ENCODE data around the gene OPCML. TPM values are rescaled to one million over a fixed set of nuclear protein-coding genes. Genes with fewer than 3 reads are reported as not detected.

OPCML gene
- total and polyA plus RNA-seq, 5 donors: 0.14 to 2.8 (median 1.1) TPM

GRCh38 chr11:133024301-133024700 is 508.0 kb downstream of the OPCML start:
- WGBS: 82% methylated on average over 5 of the region's 5 CpGs
- Histone ChIP-seq H3K27ac (ENCODE audit: low read length) (no peak overlapping the region), H3K4me1 (ENCODE audit: control insufficient read depth, insufficient read depth, low read length) (no peaks in the 10 kb centered on the region), H3K27me3 (ENCODE audit: control insufficient read depth, insufficient read depth) (no peaks in the 10 kb centered on the region), H3K4me3 (ENCODE audit: low read length) (no peak overlapping the region), H3K9me3 (ENCODE audit: control insufficient read depth, low read length) (no peaks in the 10 kb centered on the region)
- ATAC-seq (no peak), DNase-seq (no peak)
- intact Hi-C loops (cut with DNase I): no loop called here

GRCh38 chr11:133023232-133023631 is 509.1 kb downstream of the OPCML start:
- no peak overlapping the region for H3K27ac ChIP-seq (ENCODE audit: low read length)
- 87% methylated on average over 9 of the region's 9 CpGs for WGBS
- no peak for ATAC-seq

GRCh38 chr11:133021553-133021952 is 510.7 kb downstream of the OPCML start:
- ATAC-seq: no peak
- Histone ChIP-seq H3K4me3 (ENCODE audit: low read length) (no peak overlapping the region), H3K4me1 (ENCODE audit: control insufficient read depth, insufficient read depth, low read length) (no peaks in the 10 kb centered on the region), H3K27ac (ENCODE audit: low read length) (no peak overlapping the region), H3K27me3 (ENCODE audit: control insufficient read depth, insufficient read depth) (no peaks in the 10 kb centered on the region), H3K9me3 (ENCODE audit: control insufficient read depth, low read length) (no peaks in the 10 kb centered on the region)
- no peak for DNase-seq
- intact Hi-C loops (cut with DNase I): no loop called here
- 48% methylated on average over 7 of the region's 7 CpGs for WGBS

More at GRCh38 chr11:133023232-133023631, 509.1 kb downstream of the OPCML start:
- DNase-seq: no peak
- no peak overlapping the region for H3K4me3 ChIP-seq (ENCODE audit: low read length)
- H3K27me3 ChIP-seq (ENCODE audit: control insufficient read depth, insufficient read depth): no peaks in the 10 kb centered on the region
- H3K9me3 ChIP-seq (ENCODE audit: control insufficient read depth, low read length): no peaks in the 10 kb centered on the region
- no peaks in the 10 kb centered on the region for H3K4me1 ChIP-seq (ENCODE audit: control insufficient read depth, insufficient read depth, low read length)
- intact Hi-C loops (cut with DNase I): no loop called here

- DNase-seq: no peak
- intact Hi-C loops (cut with DNase I): no loop called here
- H3K27ac ChIP-seq (ENCODE audit: low read length): no peak overlapping the region
- WGBS: 62% methylated on average over 1 of the region's 1 CpG
- H3K27me3 ChIP-seq (ENCODE audit: control insufficient read depth, insufficient read depth): no peaks in the 10 kb centered on the region
- H3K4me3 ChIP-seq (ENCODE audit: low read length): no peak overlapping the region
- H3K9me3 ChIP-seq (ENCODE audit: control insufficient read depth, low read length): no peaks in the 10 kb centered on the region
- no peaks in the 10 kb centered on the region for H3K4me1 ChIP-seq (ENCODE audit: control insufficient read depth, insufficient read depth, low read length)
- no peak for ATAC-seq
Measured at GRCh38 chr11:133020372-133020714, 512.0 kb downstream of the OPCML start.

- Histone ChIP-seq H3K9me3 (ENCODE audit: control insufficient read depth, low read length) (no peaks in the 10 kb centered on the region), H3K27me3 (ENCODE audit: control insufficient read depth, insufficient read depth) (no peaks in the 10 kb centered on the region), H3K4me1 (ENCODE audit: control insufficient read depth, insufficient read depth, low read length) (no peaks in the 10 kb centered on the region), H3K4me3 (ENCODE audit: low read length) (no peak overlapping the region), H3K27ac (ENCODE audit: low read length) (no peak overlapping the region)
- intact Hi-C loops (cut with DNase I): no loop called here
- WGBS: 86% methylated on average over 17 of the region's 17 CpGs
- ATAC-seq: no peak
- DNase-seq: no peak
Measured at GRCh38 chr11:133019545-133020371, 512.5 kb downstream of the OPCML start.

- H3K4me1 ChIP-seq (ENCODE audit: control insufficient read depth, insufficient read depth, low read length): no peaks in the 10 kb centered on the region
- H3K9me3 ChIP-seq (ENCODE audit: control insufficient read depth, low read length): no peaks in the 10 kb centered on the region
- 60% methylated on average over 1 of the region's 1 CpG for WGBS
- H3K27ac ChIP-seq (ENCODE audit: low read length): no peak overlapping the region
- no peaks in the 10 kb centered on the region for H3K27me3 ChIP-seq (ENCODE audit: control insufficient read depth, insufficient read depth)
- intact Hi-C loops (cut with DNase I): no loop called here
- DNase-seq (no peak), ATAC-seq (no peak)
- H3K4me3 ChIP-seq (ENCODE audit: low read length): no peak overlapping the region
Measured at GRCh38 chr11:133015457-133015856, 516.8 kb downstream of the OPCML start.

GRCh38 chr11:133014337-133014736 is 518.0 kb downstream of the OPCML start:
- intact Hi-C loops (cut with DNase I): no loop called here
- Histone ChIP-seq H3K4me3 (ENCODE audit: low read length) (no peak overlapping the region), H3K4me1 (ENCODE audit: control insufficient read depth, insufficient read depth, low read length) (no peaks in the 10 kb centered on the region), H3K27me3 (ENCODE audit: control insufficient read depth, insufficient read depth) (no peaks in the 10 kb centered on the region), H3K9me3 (ENCODE audit: control insufficient read depth, low read length) (no peaks in the 10 kb centered on the region), H3K27ac (ENCODE audit: low read length) (no peak overlapping the region)
- WGBS: 74% methylated on average over 5 of the region's 5 CpGs
- no peak for ATAC-seq
- no peak for DNase-seq

GRCh38 chr11:133012803-133013202 is 519.5 kb downstream of the OPCML start:
- 96% methylated on average over 4 of the region's 4 CpGs for WGBS

GRCh38 chr11:133011604-133012003 is 520.7 kb downstream of the OPCML start:
- Histone ChIP-seq H3K27me3 (ENCODE audit: control insufficient read depth, insufficient read depth) (no peaks in the 10 kb centered on the region), H3K4me1 (ENCODE audit: control insufficient read depth, insufficient read depth, low read length) (no peaks in the 10 kb centered on the region), H3K27ac (ENCODE audit: low read length) (no peak overlapping the region), H3K4me3 (ENCODE audit: low read length) (no peak overlapping the region), H3K9me3 (ENCODE audit: control insufficient read depth, low read length) (no peaks in the 10 kb centered on the region)
- ATAC-seq (no peak), DNase-seq (no peak)
- intact Hi-C loops (cut with DNase I): no loop called here
- WGBS: 25% methylated on average over 2 of the region's 2 CpGs

More at GRCh38 chr11:133012803-133013202, 519.5 kb downstream of the OPCML start:
- no peaks in the 10 kb centered on the region for H3K4me1 ChIP-seq (ENCODE audit: control insufficient read depth, insufficient read depth, low read length)
- H3K27me3 ChIP-seq (ENCODE audit: control insufficient read depth, insufficient read depth): no peaks in the 10 kb centered on the region
- no peaks in the 10 kb centered on the region for H3K9me3 ChIP-seq (ENCODE audit: control insufficient read depth, low read length)
- intact Hi-C loops (cut with DNase I): no loop called here
- H3K4me3 ChIP-seq (ENCODE audit: low read length): no peak overlapping the region
- ATAC-seq (no peak), DNase-seq (no peak)
- H3K27ac ChIP-seq (ENCODE audit: low read length): no peak overlapping the region

GRCh38 chr11:133007027-133007584 is 525.2 kb downstream of the OPCML start:
- DNase-seq (no peak), ATAC-seq (no peak)
- peaks cover 3% of the 10 kb centered on the region for H3K9me3 ChIP-seq (ENCODE audit: control insufficient read depth, low read length)
- WGBS: 29% methylated on average over 2 of the region's 2 CpGs
- no peak overlapping the region for H3K27ac ChIP-seq (ENCODE audit: low read length)
- intact Hi-C loops (cut with DNase I): no loop called here
- H3K4me1 ChIP-seq (ENCODE audit: control insufficient read depth, insufficient read depth, low read length): no peaks in the 10 kb centered on the region
- no peak overlapping the region for H3K4me3 ChIP-seq (ENCODE audit: low read length)
- no peaks in the 10 kb centered on the region for H3K27me3 ChIP-seq (ENCODE audit: control insufficient read depth, insufficient read depth)

GRCh38 chr11:133004369-133004768 is 527.9 kb downstream of the OPCML start:
- Histone ChIP-seq H3K27me3 (ENCODE audit: control insufficient read depth, insufficient read depth) (no peaks in the 10 kb centered on the region), H3K9me3 (ENCODE audit: control insufficient read depth, low read length) (peaks cover 3% of the 10 kb centered on the region), H3K4me1 (ENCODE audit: control insufficient read depth, insufficient read depth, low read length) (no peaks in the 10 kb centered on the region), H3K27ac (ENCODE audit: low read length) (no peak overlapping the region), H3K4me3 (ENCODE audit: low read length) (no peak overlapping the region)
- DNase-seq (no peak), ATAC-seq (no peak)
- intact Hi-C loops (cut with DNase I): no loop called here
- WGBS: 86% methylated on average over 13 of the region's 13 CpGs

Measured in right cardiac atrium (tissue), 5 donors.